NK-92 (cell line): ENCODE results near the gene RFC2.

Source experiments
- DNase-seq: peaks from one replicate; lab custom pipeline; 2025; ENCODE audit not compliant: unreplicated experiment; lab: John Stamatoyannopoulos, UW

RFC2 gene

GRCh38 chr7:74254129-74254857 is at the start of gene RFC2:
Gene RFC2, minus strand, starts transcription at chr7:74254399. Its CDS starts 16 bp downstream, at chr7:74254383.
- peak; percentile 64 for DNase-seq

- no peak for DNase-seq
Observed at GRCh38 chr7:74302745-74303221, 48.6 kb upstream of the RFC2 start.

- DNase-seq, result no peak
Observed at GRCh38 chr7:74300926-74301325, 46.7 kb upstream of the RFC2 start.

GRCh38 chr7:74299401-74299800 is 45.2 kb upstream of the RFC2 start:
- DNase-seq, result no peak

- no peak for DNase-seq
Observed at GRCh38 chr7:74297516-74298233, 43.5 kb upstream of the RFC2 start.

DNA sequence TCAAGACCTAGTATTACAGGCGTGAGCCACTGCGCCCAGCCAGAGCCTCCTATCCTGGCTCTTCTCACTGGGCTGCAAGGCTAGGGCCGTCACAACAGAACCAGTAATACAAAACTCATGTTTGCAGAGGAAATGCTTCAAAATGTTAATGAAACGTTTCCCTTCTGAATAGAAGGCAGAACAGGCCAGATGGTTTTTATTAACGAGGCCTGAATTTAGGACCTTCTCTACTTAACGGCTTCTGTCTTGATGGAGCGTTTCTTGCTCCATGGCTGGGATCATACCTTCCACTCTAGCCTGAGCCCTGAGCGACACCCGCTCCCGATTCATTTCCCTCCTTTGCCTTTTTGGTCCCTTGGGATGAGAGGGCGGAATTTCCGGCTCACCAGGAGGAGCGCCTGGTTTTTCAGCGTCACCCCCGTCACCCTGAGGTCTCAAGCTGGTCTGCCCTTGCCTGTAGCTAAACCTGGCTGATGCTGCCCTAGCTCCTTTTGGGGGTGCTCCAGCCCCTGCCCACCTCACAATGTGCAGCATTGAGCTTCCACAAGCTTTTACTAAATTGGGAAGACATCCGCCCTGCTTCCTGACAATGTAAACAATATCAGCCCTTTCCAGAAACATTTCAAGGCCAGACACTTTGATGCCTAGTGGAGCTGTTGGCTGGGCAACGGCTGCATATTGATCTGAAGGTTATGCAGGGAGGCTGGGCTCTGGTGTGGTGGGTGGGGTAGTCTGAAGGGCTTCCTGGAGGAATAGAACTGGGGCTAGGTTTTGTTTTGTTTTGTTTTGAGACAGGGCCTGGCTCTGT is 40.2 kb upstream of the RFC2 start:
- DNase-seq, result no peak

GRCh38 chr7:74293577-74293908 is 39.3 kb upstream of the RFC2 start:
- no peak for DNase-seq

- no peak for DNase-seq
Observed at GRCh38 chr7:74292757-74293576, 38.8 kb upstream of the RFC2 start.

GRCh38 chr7:74291535-74291934 is 37.3 kb upstream of the RFC2 start:
- DNase-seq, result no peak

- no peak for DNase-seq
Observed at GRCh38 chr7:74290981-74291441, 36.8 kb upstream of the RFC2 start.

- no peak for DNase-seq
Observed at GRCh38 chr7:74290553-74290950, 36.4 kb upstream of the RFC2 start.

GRCh38 chr7:74289659-74290552 is 35.7 kb upstream of the RFC2 start:
- no peak for DNase-seq

DNA sequence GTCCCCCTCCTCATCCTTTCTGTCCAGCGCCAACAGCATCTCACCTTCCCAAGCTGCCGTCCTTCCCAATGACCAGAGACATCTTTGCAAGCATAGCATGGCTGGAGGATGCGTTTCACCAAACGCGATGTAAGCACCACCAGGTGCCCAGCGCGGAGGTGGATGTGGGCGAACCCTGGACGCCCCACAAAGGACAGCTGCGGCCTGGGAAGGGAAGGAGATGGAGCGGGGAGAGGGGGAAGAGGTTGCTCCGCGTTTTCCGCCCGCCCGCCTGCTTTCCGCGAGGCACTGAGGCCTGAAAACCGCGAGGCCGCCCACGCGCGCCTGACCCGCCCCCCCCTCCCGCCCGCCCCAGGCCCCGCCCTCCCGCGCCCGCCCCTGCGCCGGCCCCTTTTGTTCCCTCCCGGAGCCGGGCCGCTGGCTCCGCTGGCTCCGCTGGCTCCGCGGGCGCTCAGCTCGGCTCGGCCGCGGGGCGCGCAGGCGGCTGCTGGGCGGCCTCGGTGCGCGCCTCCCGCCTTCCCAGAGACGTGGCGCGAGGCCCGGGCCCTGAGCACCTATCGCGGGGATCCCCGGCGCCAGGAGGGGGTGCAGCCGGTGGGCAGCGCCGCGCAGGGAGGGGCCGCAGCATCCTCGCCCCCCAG is 34.9 kb upstream of the RFC2 start, which contains the start of gene CLIP2:
Gene CLIP2, plus strand, starts transcription at position 390 of the 641 bp plus-strand sequence. CDS start 28,140 bp downstream, outside the sequence.
- no peak for DNase-seq

DNA sequence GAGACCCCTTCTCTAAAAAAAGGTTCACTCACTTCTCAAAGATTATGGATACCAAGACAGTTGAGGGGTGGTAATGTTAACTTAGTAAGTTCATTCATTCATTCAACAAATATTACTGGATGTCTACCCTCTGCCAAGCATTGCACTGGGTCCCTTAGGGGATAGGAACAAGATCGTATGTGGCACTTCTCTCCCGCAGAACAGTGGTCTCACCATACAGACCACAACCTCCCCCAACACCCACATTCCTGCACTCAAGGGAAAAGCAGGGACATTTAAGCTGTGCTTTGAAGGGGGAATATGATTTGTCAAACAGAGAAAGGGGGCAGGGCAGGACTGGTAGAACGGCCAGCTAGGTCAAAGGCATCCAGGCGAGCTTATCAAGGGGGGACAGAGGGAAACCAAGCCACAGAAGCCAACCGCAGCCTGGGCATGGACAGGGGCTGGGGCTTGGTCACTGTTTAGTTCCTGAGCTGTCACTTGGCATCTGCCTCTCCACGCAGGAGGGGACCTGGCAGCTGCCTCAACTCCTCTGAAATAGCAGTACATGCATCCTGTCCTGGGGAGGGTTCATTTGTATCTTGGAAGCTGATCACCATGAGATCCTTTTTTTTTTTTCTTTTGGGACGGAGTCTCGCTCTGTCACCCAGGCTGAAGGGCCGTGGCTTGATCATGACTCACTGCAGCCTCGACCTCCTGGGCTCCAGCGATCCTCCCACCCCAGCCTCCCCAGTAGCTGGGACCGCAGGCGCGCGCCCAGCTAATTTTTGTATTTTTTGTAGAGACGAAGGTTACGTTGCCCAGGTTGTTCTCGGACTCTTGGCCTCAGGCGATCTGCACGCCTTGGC is 34.1 kb upstream of the RFC2 start:
- no peak for DNase-seq

- no peak for DNase-seq
Observed at GRCh38 chr7:74287303-74288033, 33.3 kb upstream of the RFC2 start.

DNA sequence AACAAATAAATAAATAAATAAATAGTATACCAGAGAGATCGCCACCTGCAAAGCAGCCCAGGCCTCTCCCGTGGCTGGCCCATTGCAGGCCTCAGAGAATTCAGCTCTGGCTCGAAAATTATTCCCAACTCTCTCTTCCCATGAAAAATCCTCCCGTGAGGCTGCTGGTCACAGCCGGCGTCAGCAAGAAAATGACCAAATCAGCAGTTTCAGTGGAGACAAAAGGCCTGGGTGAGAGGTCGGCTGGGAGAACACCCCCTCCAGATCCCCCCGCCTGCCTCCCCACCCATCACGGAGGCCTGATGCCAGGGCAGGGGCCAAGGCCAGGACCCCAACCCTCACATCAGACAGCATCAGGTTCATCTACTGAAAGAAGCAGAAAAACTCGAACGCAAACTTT is 31.9 kb upstream of the RFC2 start:
- no peak for DNase-seq

- no peak for DNase-seq
Observed at GRCh38 chr7:74284781-74285259, 30.6 kb upstream of the RFC2 start.
